H9 (cell line): ENCODE measurements around the gene TDRD9. TPM values are rescaled to one million over a fixed set of nuclear protein-coding genes. Genes with fewer than 3 reads are reported as not detected.

Source experiments
- DNase-seq: peaks from one replicate; pipeline ENCODE4 v3.0.0-alpha.2; 2017
- H2AFZ ChIP-seq: one replicate; pipeline ENCODE4 v1.6.1; 2013; ENCODE audit warnings: mild to moderate bottlenecking, low read length, control low read depth, moderate library complexity
- H2AK5ac ChIP-seq: 2 replicates; pipeline ENCODE4 v1.6.1; 2013; ENCODE audit warnings: low read length, control low read depth, mixed read lengths; ENCODE audit not compliant: insufficient read length
- H2BK120ac ChIP-seq: one replicate; pipeline ENCODE4 v1.6.1; 2013; ENCODE audit warnings: low read depth, mild to moderate bottlenecking, low read length, control low read depth, inconsistent platforms; ENCODE audit not compliant: poor library complexity, severe bottlenecking
- H2BK12ac ChIP-seq: 2 replicates; pipeline ENCODE4 v1.6.1; 2013; ENCODE audit warnings: low read length, control low read depth, mixed read lengths, low read depth; ENCODE audit not compliant: insufficient read length
- H2BK15ac ChIP-seq: 2 replicates; pipeline ENCODE4 v1.6.1; 2013; ENCODE audit warnings: low read depth, low read length, control low read depth
- H2BK20ac ChIP-seq: one replicate; pipeline ENCODE4 v1.6.1; 2013; ENCODE audit warnings: low read depth, mild to moderate bottlenecking, low read length, control low read depth, inconsistent platforms; ENCODE audit not compliant: poor library complexity, severe bottlenecking
- H2BK5ac ChIP-seq: 2 replicates; pipeline ENCODE4 v1.6.1; 2013; ENCODE audit warnings: low read length, control low read depth, mixed read lengths; ENCODE audit not compliant: insufficient read length
- H3K14ac ChIP-seq: 2 replicates; pipeline ENCODE4 v1.6.1; 2013; ENCODE audit warnings: low read length, control low read depth; ENCODE audit not compliant: insufficient read depth
- H3K18ac ChIP-seq: 2 replicates; pipeline ENCODE4 v1.6.1; 2013; ENCODE audit warnings: low read depth, mild to moderate bottlenecking, mixed read lengths, low read length, control low read depth; ENCODE audit not compliant: insufficient read length
- H3K23ac ChIP-seq: 2 replicates; pipeline ENCODE4 v1.6.1; 2013; ENCODE audit warnings: low read length, control low read depth, mixed read lengths, low read depth; ENCODE audit not compliant: insufficient read length
- H3K23me2 ChIP-seq: 2 replicates; pipeline ENCODE4 v1.6.1; 2013; ENCODE audit warnings: low read depth, mild to moderate bottlenecking, mixed read lengths, low read length, control low read depth; ENCODE audit not compliant: insufficient read length, poor library complexity, severe bottlenecking
- H3K27ac ChIP-seq: 2 replicates; pipeline ENCODE4 v1.5.1; 2013; ENCODE audit warnings: low read length, control low read depth, mixed read lengths, low read depth; ENCODE audit not compliant: insufficient read length
- H3K27me3 ChIP-seq: 2 replicates; pipeline ENCODE4 v1.6.1; 2013; ENCODE audit warnings: low read length, control low read depth, inconsistent platforms; ENCODE audit not compliant: insufficient read depth
- H3K4ac ChIP-seq: 2 replicates; pipeline ENCODE4 v1.6.1; 2013; ENCODE audit warnings: low read depth, mild to moderate bottlenecking, control low read depth, inconsistent platforms, low read length, moderate library complexity
- H3K4me1 ChIP-seq: 2 replicates; pipeline ENCODE4 v1.6.1; 2013; ENCODE audit warnings: low read length, control low read depth, inconsistent platforms; ENCODE audit not compliant: insufficient read depth
- H3K4me2 ChIP-seq: 2 replicates; pipeline ENCODE4 v1.6.1; 2013; ENCODE audit warnings: low read length, control low read depth, mixed read lengths; ENCODE audit not compliant: insufficient read length, insufficient read depth
- H3K56ac ChIP-seq: 2 replicates; pipeline ENCODE4 v1.6.1; 2013; ENCODE audit warnings: low read depth, mild to moderate bottlenecking, mixed read lengths, low read length, control low read depth; ENCODE audit not compliant: insufficient read length
- H3K79me1 ChIP-seq: 2 replicates; pipeline ENCODE4 v1.6.1; 2013; ENCODE audit warnings: low read depth, mild to moderate bottlenecking, moderate library complexity, low read length, control low read depth, inconsistent platforms; ENCODE audit not compliant: insufficient read depth, poor library complexity, severe bottlenecking
- H3K79me2 ChIP-seq: 2 replicates; pipeline ENCODE4 v1.6.1; 2013; ENCODE audit warnings: low read length, control low read depth, inconsistent platforms; ENCODE audit not compliant: insufficient read depth
- H3K9ac ChIP-seq: 2 replicates; pipeline ENCODE4 v1.6.1; 2013; ENCODE audit warnings: low read length, control low read depth, mixed read lengths; ENCODE audit not compliant: insufficient read length; ENCODE audit errors: extremely low read depth
- H3K9me3 ChIP-seq: one replicate; pipeline ENCODE4 v1.6.1; 2013; ENCODE audit warnings: low read depth, low read length, inconsistent platforms; ENCODE audit not compliant: control insufficient read depth
- H3T11ph ChIP-seq: one replicate; pipeline ENCODE4 v1.6.1; 2013; ENCODE audit warnings: mild to moderate bottlenecking, low read length, control low read depth, inconsistent platforms
- H4K20me1 ChIP-seq: one replicate; pipeline ENCODE4 v1.6.1; 2013; ENCODE audit not compliant: control insufficient read depth, insufficient read length, insufficient read depth
- H4K5ac ChIP-seq: 2 replicates; pipeline ENCODE4 v1.6.1; 2013; ENCODE audit warnings: low read depth, mild to moderate bottlenecking, mixed read lengths, low read length, control low read depth; ENCODE audit not compliant: insufficient read length
- H4K8ac ChIP-seq: replicated peaks from 2 replicates; pipeline ENCODE4 v1.6.1; 2013; ENCODE audit warnings: low read length, control low read depth, mixed read lengths, low read depth; ENCODE audit not compliant: insufficient read length
- H4K91ac ChIP-seq: 2 replicates; pipeline ENCODE4 v1.6.1; 2013; ENCODE audit warnings: low read depth, mild to moderate bottlenecking, moderate library complexity, mixed read lengths, low read length, control low read depth; ENCODE audit not compliant: insufficient read length
- H3K27ac Mint-ChIP-seq, 3 experiments: 2 replicates in 2 of 3; 3 replicates in 1 of 3; pipeline ENCODE4 v1.8.0; 2020 to 2021; ENCODE audit warnings: mixed read lengths in 3 of 3, mild to moderate bottlenecking in 1 of 3, moderate library complexity in 1 of 3
- H3K27me3 Mint-ChIP-seq: 2 replicates; pipeline ENCODE4 v1.8.0; 2021; ENCODE audit warnings: low read depth, mild to moderate bottlenecking, moderate library complexity, mixed read lengths
- H3K36me3 Mint-ChIP-seq, 3 experiments: 2 replicates in 2 of 3; 3 replicates in 1 of 3; pipeline ENCODE4 v1.8.0; 2020 to 2021; ENCODE audit warnings: low read depth in 3 of 3, mixed read lengths in 3 of 3; ENCODE audit not compliant: insufficient read depth in 1 of 3
- H3K4me1 Mint-ChIP-seq, 2 experiments: 2 replicates each; pipeline ENCODE4 v1.8.0; 2020; ENCODE audit warnings: mixed read lengths in 2 of 2
- H3K4me3 Mint-ChIP-seq, 2 experiments: 2 replicates in 1 of 2; 3 replicates in 1 of 2; pipeline ENCODE4 v1.8.0; 2020 to 2021; ENCODE audit warnings: mild to moderate bottlenecking in 2 of 2, mixed read lengths in 2 of 2, moderate library complexity in 1 of 2
- H3K9me3 Mint-ChIP-seq, 2 experiments: 2 replicates in 1 of 2; 3 replicates in 1 of 2; pipeline ENCODE4 v1.8.0; 2020; ENCODE audit warnings: mild to moderate bottlenecking in 2 of 2, mixed read lengths in 2 of 2, moderate library complexity in 1 of 2
- WGBS: extraction: QIAGEN DNeasy Blood & Tissue Kit; methylation state at CpG from one replicate; pipeline ENCODE4 v1.1.7; 2013; ENCODE audit warnings: missing lambda C conversion rate, low lambda C conversion rate, mixed read lengths; ENCODE audit not compliant: insufficient read length; ENCODE audit errors: extremely low coverage; 5-methylcytosine and 5-hydroxymethylcytosine counted together
- total RNA-seq: library from RNA; stranded (reverse); gene quantifications from 2 replicates; pipeline ENCODE4 v1.2.1, GENCODE V29; 2021
- TF ChIP-seq, protein P1 (sequence below): fragments of 200-600 bp; sonication (generic); conservative IDR thresholded peaks from 3 replicates; pipeline ENCODE4 v1.8.0; 2021; ENCODE audit warnings: antibody characterized with exemption, mild to moderate bottlenecking

The TDRD9 gene
- total RNA-seq, 1 experiment from 2014 or later = not detected

DNA sequence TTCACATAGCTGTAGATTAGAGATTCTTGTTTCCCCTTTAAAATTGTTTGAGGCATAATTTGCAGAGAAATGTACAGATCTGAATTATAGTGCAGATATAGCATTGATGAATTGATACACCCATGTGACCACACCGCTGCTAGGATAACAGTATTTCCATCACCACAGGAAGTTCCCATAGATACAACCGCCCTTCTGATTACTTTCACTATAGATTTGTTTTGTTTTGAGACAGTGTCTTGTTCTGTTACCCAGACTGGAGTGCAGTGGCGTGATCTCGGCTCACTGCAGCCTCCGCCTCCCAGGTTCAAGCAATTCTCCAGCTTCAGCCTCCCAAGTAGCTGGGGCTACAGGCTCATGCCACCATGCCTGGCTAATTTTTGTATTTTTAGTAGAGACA lies 148.5 kb downstream of the TDRD9 start:
- H3K9me3 ChIP-seq = peaks cover 9% of the 10 kb centered on the region
- no peak overlapping the region for H4K91ac ChIP-seq

More for the DNA sequence above, 148.5 kb downstream of the TDRD9 start:
- Histone ChIP-seq H2BK120ac (no peak overlapping the region), H3K27ac (no peak overlapping the region), H2AFZ (no peak overlapping the region), H2AK5ac (no peak overlapping the region), H4K8ac (no peak overlapping the region), H3K4me2 (no peak overlapping the region), H2BK15ac (no peak overlapping the region), H3K56ac (no peak overlapping the region), H2BK20ac (no peak overlapping the region), H3K23me2 (no peaks in the 10 kb centered on the region), H3K4ac (no peak overlapping the region), H3K18ac (no peak overlapping the region), H4K20me1 (no peaks in the 10 kb centered on the region), H3K9ac (no peak overlapping the region), H3K79me1 (no peaks in the 10 kb centered on the region), H2BK12ac (no peak overlapping the region), H3K4me1 (no peaks in the 10 kb centered on the region), H2BK5ac (no peak overlapping the region), H4K5ac (no peak overlapping the region), H3K14ac (no peak overlapping the region), H3T11ph (no peak overlapping the region), H3K27me3 (no peaks in the 10 kb centered on the region), H3K79me2 (no peaks in the 10 kb centered on the region), H3K23ac (no peak overlapping the region)
- no peak overlapping the region for H3K4me3 Mint-ChIP-seq
- H3K27ac Mint-ChIP-seq = no peak overlapping the region
- peaks cover 3% of the 10 kb centered on the region for H3K27me3 Mint-ChIP-seq
- no CpG with 5 or more reads among the region's 5 CpGs for WGBS
- H3K9me3 Mint-ChIP-seq = peaks cover 13 to 15% of the 10 kb centered on the region in 2 experiments; a peak in 4 of 5 replicates
- no peak for DNase-seq
- peaks cover 0 to 6% (median 2%) of the 10 kb centered on the region in 3 experiments; a peak in 4 of 7 replicates for H3K36me3 Mint-ChIP-seq
- TF ChIP-seq, protein P1, sequence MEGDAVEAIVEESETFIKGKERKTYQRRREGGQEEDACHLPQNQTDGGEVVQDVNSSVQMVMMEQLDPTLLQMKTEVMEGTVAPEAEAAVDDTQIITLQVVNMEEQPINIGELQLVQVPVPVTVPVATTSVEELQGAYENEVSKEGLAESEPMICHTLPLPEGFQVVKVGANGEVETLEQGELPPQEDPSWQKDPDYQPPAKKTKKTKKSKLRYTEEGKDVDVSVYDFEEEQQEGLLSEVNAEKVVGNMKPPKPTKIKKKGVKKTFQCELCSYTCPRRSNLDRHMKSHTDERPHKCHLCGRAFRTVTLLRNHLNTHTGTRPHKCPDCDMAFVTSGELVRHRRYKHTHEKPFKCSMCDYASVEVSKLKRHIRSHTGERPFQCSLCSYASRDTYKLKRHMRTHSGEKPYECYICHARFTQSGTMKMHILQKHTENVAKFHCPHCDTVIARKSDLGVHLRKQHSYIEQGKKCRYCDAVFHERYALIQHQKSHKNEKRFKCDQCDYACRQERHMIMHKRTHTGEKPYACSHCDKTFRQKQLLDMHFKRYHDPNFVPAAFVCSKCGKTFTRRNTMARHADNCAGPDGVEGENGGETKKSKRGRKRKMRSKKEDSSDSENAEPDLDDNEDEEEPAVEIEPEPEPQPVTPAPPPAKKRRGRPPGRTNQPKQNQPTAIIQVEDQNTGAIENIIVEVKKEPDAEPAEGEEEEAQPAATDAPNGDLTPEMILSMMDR = no peak
- H3K4me1 Mint-ChIP-seq = peaks cover 4 to 6% of the 10 kb centered on the region in 2 experiments
